Endothelial cell of umbilical vein (primary cell): Measurements from ENCODE around the gene ZDHHC14. TPM values are rescaled to one million over a fixed set of nuclear protein-coding genes. Genes with fewer than 3 reads are reported as not detected.

Experiments
- BruUV-seq: library from RNA; stranded (reverse); fragments of 400-500 nt; replicated peaks from 2 replicates; lab custom pipeline; 2021; lab: Mats Ljungman, UMichigan
- CTCF ChIA-PET: fragments of 300-600, 350-600 bp; sonication (Branson Sonifier 250); formaldehyde crosslinking; loops from one replicate; lab custom pipeline; 2021; ENCODE audit warnings: antibody characterized with exemption, inconsistent platforms; lab: Charles Lee
- POLR2A ChIA-PET: fragments of 300-600, 350-600 bp; sonication (Branson Sonifier 250); formaldehyde crosslinking; loops from one replicate; lab custom pipeline; 2021; ENCODE audit warnings: antibody characterized with exemption, inconsistent platforms; lab: Charles Lee
- DNase-seq: peaks from one replicate; pipeline ENCODE4 v3.0.0-alpha.2; 2011; ENCODE audit warnings: low read depth, low spot score
- FAIRE-seq: peaks from 2 replicates; lab custom pipeline; 2011; peaks lifted over from hg19 to GRCh38; lab: Jason Lieb, UNC
- H2AFZ ChIP-seq: 2 replicates; pipeline ENCODE4 v1.6.0; 2012; ENCODE audit warnings: low read depth, low read length, control low read depth, inconsistent platforms
- H3K27ac ChIP-seq: 2 replicates; pipeline ENCODE4 v1.5.1; 2011; ENCODE audit warnings: low read depth, mild to moderate bottlenecking, control low read depth, low read length, moderate library complexity; ENCODE audit not compliant: insufficient read depth
- H3K27me3 ChIP-seq, 2 experiments: 2 replicates each; pipeline versions ENCODE4 v1.6.0 to v1.6.1; 2011; ENCODE audit warnings: low read length in 2 of 2, mixed read lengths in 1 of 2; ENCODE audit not compliant: control insufficient read depth in 2 of 2, insufficient read depth in 2 of 2
- H3K36me3 ChIP-seq, 2 experiments: 2 replicates in 1 of 2; 3 replicates in 1 of 2; pipeline ENCODE4 v1.5.1; 2011; ENCODE audit warnings: low read length in 2 of 2, mild to moderate bottlenecking in 1 of 2, moderate library complexity in 1 of 2; ENCODE audit not compliant: control insufficient read depth in 2 of 2, insufficient read depth in 2 of 2; ENCODE audit errors: extremely low read depth in 1 of 2
- H3K4me1 ChIP-seq: 3 replicates; pipeline ENCODE4 v1.5.1; 2011; ENCODE audit warnings: mild to moderate bottlenecking, low read length; ENCODE audit not compliant: control insufficient read depth, insufficient read depth; ENCODE audit errors: extremely low read depth
- H3K4me2 ChIP-seq: 2 replicates; pipeline ENCODE4 v1.6.1; 2011; ENCODE audit warnings: low read length, control low read depth, mixed read lengths; ENCODE audit not compliant: insufficient read depth
- H3K4me3 ChIP-seq, 3 experiments: fragments of 200-600 bp in 1 of 3; sonication (generic), shearing (Covaris generic) in 1 of 3; replicated peaks in 1 of 3; 2 replicates each; pipeline ENCODE4 v1.5.1; 2011 to 2016; ENCODE audit warnings: control low read depth in 3 of 3, low read length in 3 of 3, mild to moderate bottlenecking in 2 of 3, inconsistent platforms in 1 of 3, low read depth in 1 of 3, moderate library complexity in 1 of 3; ENCODE audit not compliant: insufficient read depth in 1 of 3
- H3K79me2 ChIP-seq: 2 replicates; pipeline ENCODE4 v1.6.0; 2012; ENCODE audit warnings: low read length, inconsistent platforms; ENCODE audit not compliant: control insufficient read depth, insufficient read depth
- H3K9ac ChIP-seq: replicated peaks from 2 replicates; pipeline ENCODE3; 2011; ENCODE audit warnings: low read length, control low read depth; ENCODE audit not compliant: insufficient read depth; ENCODE audit errors: extremely low read depth
- H3K9me1 ChIP-seq: replicated peaks from 3 replicates; pipeline ENCODE4 v1.6.0; 2011; ENCODE audit warnings: mild to moderate bottlenecking, low read length; ENCODE audit not compliant: control insufficient read depth, insufficient read depth; ENCODE audit errors: extremely low read depth
- H3K9me3 ChIP-seq: replicated peaks from 2 replicates; pipeline ENCODE4 v1.5.1; 2012; ENCODE audit warnings: low read length, inconsistent platforms; ENCODE audit not compliant: control insufficient read depth, insufficient read depth
- H4K20me1 ChIP-seq: replicated peaks from 2 replicates; pipeline ENCODE3; 2011; ENCODE audit warnings: mild to moderate bottlenecking, low read length; ENCODE audit not compliant: control insufficient read depth, insufficient read depth; ENCODE audit errors: extremely low read depth
- EZH2 ChIP-seq: IDR thresholded peaks from 2 replicates; pipeline ENCODE4 v1.6.1; 2012; ENCODE audit warnings: borderline replicate concordance, low read depth, mild to moderate bottlenecking, moderate library complexity, low read length, inconsistent platforms; ENCODE audit not compliant: severe bottlenecking
- FOS ChIP-seq: IDR thresholded peaks from 2 replicates; pipeline ENCODE4 v1.6.1; 2011; ENCODE audit warnings: mild to moderate bottlenecking, low read length, moderate library complexity, borderline replicate concordance; ENCODE audit not compliant: insufficient read depth
- JUN ChIP-seq: IDR thresholded peaks from 2 replicates; pipeline ENCODE4 v1.6.1; 2011; ENCODE audit warnings: borderline replicate concordance, low read depth; ENCODE audit not compliant: insufficient read length, insufficient read depth
- MAX ChIP-seq: IDR thresholded peaks from 2 replicates; pipeline ENCODE4 v1.6.1; 2011; ENCODE audit not compliant: insufficient read depth, insufficient read length
- MYC ChIP-seq: IDR thresholded peaks from one replicate; pipeline ENCODE4 v1.6.1; 2011; ENCODE audit warnings: mild to moderate bottlenecking, low read depth, low read length
- POLR2A ChIP-seq: IDR thresholded peaks from 2 replicates; pipeline ENCODE4 v1.6.1; 2012; ENCODE audit warnings: low read depth, mild to moderate bottlenecking, control low read depth, low read length
- POLR2AphosphoS5 ChIP-seq: IDR thresholded peaks from 2 replicates; pipeline ENCODE4 v1.6.1; 2012; ENCODE audit warnings: low read depth, mild to moderate bottlenecking, control low read depth, low read length, moderate library complexity; ENCODE audit not compliant: insufficient read depth
- dilution Hi-C: fragments of 300-500 bp; cut with MboI; formaldehyde crosslinking; loops from one replicate; pipeline ENCODE4 v1.15.0; 2019; ENCODE audit warnings: low sequenced_read_pairs; ENCODE audit not compliant: extremely low pct_ligation_motif_present
- intact Hi-C: fragments of 100-400 bp; cut with micrococcal nuclease; formaldehyde crosslinking; loops from one replicate; pipeline ENCODE4 v1.10.0; 2022
- polyA plus RNA-seq, 4 experiments: library from polyadenylated mRNA; depleted of rRNA in 3 of 4; stranded (reverse) in 3 of 4; unstranded in 1 of 4; fragments of >200 nt; gene quantifications; 2 replicates each; pipeline versions ENCODE4 v1.2.1 to v1.2.3, GENCODE V29; 2011 to 2012; ENCODE audit warnings: missing spikeins in 1 of 4
- total RNA-seq: library from RNA; stranded (reverse); gene quantifications from 2 replicates; pipeline ENCODE4 v1.2.3, GENCODE V29; 2021

The ZDHHC14 gene
- total and polyA plus RNA-seq, 2 donors (not counting 3 experiments of a cell fraction or from before 2014, with no cell fraction given): 23.0 to 25.6 TPM

GRCh38 chr6:157641837-157642236 is 260.8 kb downstream of the ZDHHC14 start:
- CTCF ChIA-PET: no interaction called here
- no peaks in the 10 kb centered on the region for H3K27me3 ChIP-seq
- no peak overlapping the region for H3K9ac ChIP-seq
- dilution Hi-C loops: no loop called here
- H3K4me2 ChIP-seq: no peak overlapping the region
- H3K4me3 ChIP-seq: no peak overlapping the region
- H3K4me1 ChIP-seq: peaks cover 29% of the 10 kb centered on the region
- no peaks in the 10 kb centered on the region for H3K79me2 ChIP-seq
- TF ChIP-seq FOS: no peak
- TF ChIP-seq POLR2A: no peak
- no peak for TF ChIP-seq MAX
- no peak overlapping the region for H2AFZ ChIP-seq
- POLR2A ChIA-PET: no interaction called here
- H4K20me1 ChIP-seq: no peaks in the 10 kb centered on the region
- no peak for FAIRE-seq
- H3K36me3 ChIP-seq: no peaks in the 10 kb centered on the region
- BruUV-seq: no TSS peak
- intact Hi-C loops: no loop called here
- no peaks in the 10 kb centered on the region for H3K9me1 ChIP-seq
- no peak for DNase-seq
- H3K27ac ChIP-seq: no peak overlapping the region
- no peaks in the 10 kb centered on the region for H3K9me3 ChIP-seq

- no TSS peak for BruUV-seq
- no peaks in the 10 kb centered on the region for H3K27me3 ChIP-seq
- no peak for FAIRE-seq
- H3K27ac ChIP-seq: no peak overlapping the region
- TF ChIP-seq JUN (no peak), MAX (no peak), MYC (no peak), POLR2A (no peak), POLR2AphosphoS5 (no peak), FOS (no peak), EZH2 (no peak)
- no peak for DNase-seq
- H3K9me3 ChIP-seq: no peaks in the 10 kb centered on the region
- ChIA-PET CTCF (interaction anchor here (1.3 kb wide), 1 partner anchor 17 kb away, joined by 3 read pairs; no protein-coding TSS in a partner anchor), POLR2A (no interaction called here)
- no peaks in the 10 kb centered on the region for H3K9me1 ChIP-seq
- intact Hi-C loops: no loop called here
- H4K20me1 ChIP-seq: no peaks in the 10 kb centered on the region
- dilution Hi-C loops: no loop called here
- H3K79me2 ChIP-seq: no peaks in the 10 kb centered on the region
- no peak overlapping the region for H3K4me3 ChIP-seq
- no peak overlapping the region for H3K4me2 ChIP-seq
- H3K4me1 ChIP-seq: peaks cover 20% of the 10 kb centered on the region
- no peaks in the 10 kb centered on the region for H3K36me3 ChIP-seq
- H3K9ac ChIP-seq: no peak overlapping the region
- no peak overlapping the region for H2AFZ ChIP-seq
Observed at GRCh38 chr6:157642736-157643135, 261.7 kb downstream of the ZDHHC14 start.
